Right lobe of liver (tissue), 4 donors: Measurements from ENCODE around the gene SUMO4.

Source experiments
- CTCF ChIP-seq, 4 donors: fragments of 200-600 bp in 3 of 4; fragments of 450-650 bp in 1 of 4; IDR thresholded peaks; one replicate each; pipeline versions ENCODE4 v1.5.1 to v1.8.0; 2016 to 2022; ENCODE audit warnings: antibody characterized with exemption in 4 of 4, mild to moderate bottlenecking in 2 of 4
- POLR2A ChIP-seq: fragments of 450-650 bp; IDR thresholded peaks from one replicate; pipeline ENCODE4 v1.6.1; 2017; ENCODE audit warnings: antibody characterized with exemption, mild to moderate bottlenecking
- donor health status: DM: no; HTN: no; CAD: no.
- donor health status: DM: no; HTN: no; CAD: no.
- donor health status: DM: no; HTN: yes; CAD: no.

- TF ChIP-seq CTCF (IDR thresholded peaks at IDR 0.05) = no peak
- TF ChIP-seq POLR2A = no peak
Observed at GRCh38 chr6:149371154-149371553, 28.9 kb upstream of the SUMO4 start.
